ENCODE results near the gene RHBDF2.

The RHBDF2 gene

GRCh38 chr17:76449126-76449525 lies 52.1 kb downstream of the RHBDF2 start:
- H3K4me3 ChIP-seq (ENCODE audit: control insufficient read depth, low read depth, low read length), result no peak overlapping the region

GRCh38 chr17:76447931-76448652 lies 53.1 kb downstream of the RHBDF2 start:
- no peak for DNase-seq (ENCODE audit: low read depth)
- TF ChIP-seq CTCF (IDR thresholded peaks at IDR 0.05; ENCODE audit: control insufficient read depth, insufficient read depth, low read depth, low read length, missing control alignments), result no peak

More at GRCh38 chr17:76449126-76449525, 52.1 kb downstream of the RHBDF2 start:
- DNase-seq (ENCODE audit: low read depth), result no peak
- no peak for TF ChIP-seq CTCF (IDR thresholded peaks at IDR 0.05; ENCODE audit: control insufficient read depth, insufficient read depth, low read depth, low read length, missing control alignments)

GRCh38 chr17:76446449-76447231 lies 54.6 kb downstream of the RHBDF2 start:
- DNase-seq (ENCODE audit: low read depth), result peak; percentile 58
- H3K4me3 ChIP-seq (ENCODE audit: control insufficient read depth, low read depth, low read length), result no peak overlapping the region
- TF ChIP-seq CTCF (IDR thresholded peaks at IDR 0.05; ENCODE audit: control insufficient read depth, insufficient read depth, low read depth, low read length, missing control alignments), result no peak

More at GRCh38 chr17:76447931-76448652, 53.1 kb downstream of the RHBDF2 start:
- no peak overlapping the region for H3K4me3 ChIP-seq (ENCODE audit: control insufficient read depth, low read depth, low read length)

GRCh38 chr17:76445697-76446448 lies 55.4 kb downstream of the RHBDF2 start:
- DNase-seq (ENCODE audit: low read depth), result no peak
- TF ChIP-seq CTCF (IDR thresholded peaks at IDR 0.05; ENCODE audit: control insufficient read depth, insufficient read depth, low read depth, low read length, missing control alignments), result no peak

GRCh38 chr17:76444518-76445311 lies 56.5 kb downstream of the RHBDF2 start:
- no peak overlapping the region for H3K4me3 ChIP-seq (ENCODE audit: control insufficient read depth, low read depth, low read length)
- no peak for TF ChIP-seq CTCF (IDR thresholded peaks at IDR 0.05; ENCODE audit: control insufficient read depth, insufficient read depth, low read depth, low read length, missing control alignments)
- no peak for DNase-seq (ENCODE audit: low read depth)

More at GRCh38 chr17:76445697-76446448, 55.4 kb downstream of the RHBDF2 start:
- no peak overlapping the region for H3K4me3 ChIP-seq (ENCODE audit: control insufficient read depth, low read depth, low read length)
